Urothelium cell line (cell line): Measurements from ENCODE around the gene TULP1.

Source experiments
- DNase-seq: peaks from one replicate; pipeline ENCODE4 v3.0.0; 2011; ENCODE audit warnings: low spot score, mixed read lengths
- FAIRE-seq: peaks from 2 replicates; lab custom pipeline; 2011; peaks lifted over from hg19 to GRCh38; lab: Jason Lieb, UNC

Gene TULP1

DNA sequence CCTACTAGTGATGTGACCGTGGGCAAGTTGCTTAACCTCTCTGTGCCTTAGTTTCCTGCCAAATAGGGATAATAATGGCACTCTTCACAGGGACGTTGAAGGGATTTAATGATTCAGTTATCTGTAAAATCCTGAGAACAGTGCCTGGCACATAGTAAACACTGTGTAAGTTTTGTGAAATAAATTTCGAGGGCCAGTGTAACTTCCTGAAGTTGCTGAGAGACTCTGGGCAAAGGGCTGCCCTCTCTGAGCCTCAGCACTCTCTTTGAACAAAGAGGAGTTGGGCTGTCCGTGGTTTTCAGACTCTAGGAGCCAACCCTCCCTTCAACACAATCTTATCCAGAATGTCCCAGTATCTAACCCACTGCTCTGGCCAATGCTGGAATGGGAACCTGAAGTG is 13.3 kb downstream of the TULP1 start:
- FAIRE-seq: no peak
- no peak for DNase-seq

DNA sequence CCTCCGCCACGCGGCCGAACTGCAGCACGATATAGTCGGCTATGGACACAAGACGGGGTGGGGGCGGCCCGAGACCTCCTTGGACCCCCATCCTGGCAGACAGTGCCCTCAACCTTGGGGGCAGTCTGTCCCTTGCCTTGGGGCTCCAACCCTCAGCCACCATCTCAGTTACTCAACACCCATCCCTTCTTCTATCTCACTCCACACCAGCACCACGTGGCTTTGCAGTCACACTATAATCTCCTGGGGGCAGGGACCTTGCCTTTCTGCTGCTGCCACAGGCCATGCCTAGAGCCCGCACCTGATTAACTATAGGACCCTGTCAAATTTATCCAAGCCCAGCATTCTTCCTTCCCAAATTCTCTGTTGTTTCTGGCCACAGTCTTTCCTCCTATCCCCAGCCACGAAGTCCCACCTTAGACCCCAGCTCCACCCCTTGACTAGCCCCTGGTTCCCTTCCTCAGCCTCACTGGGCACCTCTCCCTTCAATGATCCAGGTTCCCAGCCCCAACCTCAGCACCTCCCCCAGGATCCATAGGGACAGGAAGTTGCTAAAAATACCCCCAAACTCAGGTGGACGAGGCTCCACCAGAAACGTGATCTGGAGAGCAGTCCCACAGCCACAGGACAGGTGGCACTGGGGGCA is 14.2 kb downstream of the TULP1 start:
- DNase-seq: no peak

GRCh38 chr6:35497571-35498421 is 14.9 kb downstream of the TULP1 start:
- peak; percentile 72 for DNase-seq
- FAIRE-seq: no peak

More for the DNA sequence above, 14.2 kb downstream of the TULP1 start:
- FAIRE-seq: no peak

GRCh38 chr6:35496841-35497570 is 15.7 kb downstream of the TULP1 start, which contains the start of gene TEAD3:
TSS of gene TEAD3 (minus strand) at chr6:35497079.
- DNase-seq: peak; percentile 92
- FAIRE-seq: no peak

DNA sequence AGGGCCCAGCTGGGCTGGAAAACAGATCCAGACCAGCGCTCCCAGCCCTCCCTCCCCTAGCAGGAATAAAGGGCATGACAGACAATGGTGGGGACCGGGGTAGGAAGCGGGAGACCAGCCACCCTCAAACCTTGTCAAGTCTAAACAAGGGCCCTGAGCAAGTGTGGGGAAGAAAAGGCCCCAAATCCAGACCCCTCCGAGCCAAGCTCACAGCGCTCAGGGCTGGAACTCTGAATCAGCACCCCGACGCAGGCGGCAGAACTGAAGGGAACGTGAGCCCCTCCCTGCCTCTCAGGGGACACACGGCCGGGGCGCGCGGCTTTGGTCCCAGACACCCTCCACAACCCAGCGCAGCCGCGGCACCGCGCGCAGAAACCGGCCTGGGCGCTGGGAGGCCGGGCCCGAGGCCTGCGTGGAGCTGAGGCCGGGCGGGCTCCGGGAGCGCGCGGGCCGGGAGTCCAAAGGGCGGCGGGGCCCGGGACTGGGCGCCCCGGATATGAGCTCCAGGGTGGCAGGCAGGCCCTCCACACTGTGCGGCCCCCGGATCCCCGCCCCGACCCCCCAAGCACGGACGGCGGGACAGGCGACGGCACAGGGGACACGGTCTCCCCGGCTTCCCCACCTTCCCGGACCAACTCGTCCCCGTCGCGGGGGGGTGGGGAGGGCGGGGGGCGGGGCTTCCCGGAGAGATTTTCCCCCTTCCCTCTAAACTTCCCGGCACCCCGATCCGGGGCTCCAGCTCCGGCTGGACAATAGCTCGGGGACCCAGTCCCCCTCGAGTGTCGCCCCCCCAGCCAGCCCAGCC is 16.5 kb downstream of the TULP1 start:
- FAIRE-seq (no peak), DNase-seq (peak; percentile 74)

DNA sequence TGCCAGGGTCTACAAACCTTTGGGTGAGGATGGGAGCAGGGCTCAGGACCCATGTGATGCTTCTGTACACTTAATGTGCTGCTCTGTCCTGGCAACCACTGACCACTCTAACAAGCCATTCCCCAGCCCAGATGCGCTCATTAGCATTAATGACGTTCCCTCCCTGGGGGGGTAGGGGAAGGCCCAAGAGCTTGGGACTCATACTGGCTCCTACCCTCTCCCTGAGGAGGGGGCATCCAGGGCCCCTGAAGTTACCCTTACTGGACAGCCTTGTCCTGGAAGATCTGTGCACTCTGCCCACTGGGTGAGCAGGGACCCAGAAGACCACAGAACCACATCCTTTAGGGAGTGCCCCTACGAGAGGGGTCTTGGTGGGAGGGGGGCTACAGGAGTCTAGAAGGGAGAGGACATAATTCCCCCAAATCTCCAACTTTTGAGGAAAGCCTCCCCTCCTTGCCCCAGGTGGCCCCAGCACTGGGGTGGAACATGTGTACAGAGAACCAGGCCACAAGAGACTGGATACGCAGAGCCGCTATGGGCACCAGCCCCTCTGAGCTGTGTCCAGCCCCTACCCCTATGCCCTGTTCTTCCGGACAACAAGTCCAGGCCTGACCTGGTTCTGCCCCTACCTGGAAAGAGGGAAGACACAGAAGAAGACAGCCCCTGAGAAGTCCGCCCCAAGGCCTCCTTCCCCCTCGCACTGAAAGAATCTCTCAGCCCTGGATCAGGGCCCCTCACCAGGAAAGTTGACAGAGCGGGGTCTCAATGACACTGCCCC is 17.2 kb downstream of the TULP1 start:
- no peak for DNase-seq
- FAIRE-seq: no peak

GRCh38 chr6:35494161-35494563 is 18.5 kb downstream of the TULP1 start:
- DNase-seq (no peak), FAIRE-seq (no peak)

DNA sequence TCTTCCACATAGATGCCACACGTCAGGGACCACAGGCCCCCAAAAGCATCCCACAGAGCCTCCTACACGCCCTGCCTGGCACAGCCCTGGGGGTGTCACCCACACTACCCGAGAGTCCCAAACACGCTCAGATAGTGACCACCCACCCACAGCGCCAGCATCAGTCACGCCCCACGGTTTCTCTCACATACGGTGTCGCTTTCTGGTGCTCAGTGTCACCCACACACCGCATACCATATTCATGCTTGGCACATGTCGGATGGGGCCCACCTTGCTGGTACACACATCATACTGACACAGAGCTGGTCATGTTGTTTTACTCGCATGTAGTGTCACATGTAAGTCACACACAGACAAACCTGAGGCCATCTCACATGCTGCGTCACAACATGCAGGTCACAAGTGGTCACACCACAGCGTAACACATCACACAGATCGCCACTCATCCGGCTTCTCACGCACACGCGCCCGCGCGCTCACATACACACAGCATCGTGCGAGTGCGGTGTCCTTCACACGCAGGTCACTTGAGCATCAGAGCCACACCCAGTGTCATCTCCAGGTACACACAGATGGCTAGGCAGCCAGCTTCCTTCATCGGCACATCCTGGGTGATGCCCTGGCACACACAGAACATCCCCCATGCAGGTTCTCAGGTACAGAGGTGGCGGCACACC is 19.3 kb downstream of the TULP1 start:
- no peak for DNase-seq
- FAIRE-seq: peak; percentile 70

- FAIRE-seq: no peak
- DNase-seq: no peak
Observed at GRCh38 chr6:35492974-35493284, 19.8 kb downstream of the TULP1 start.

GRCh38 chr6:35492258-35492973 is 20.3 kb downstream of the TULP1 start:
- DNase-seq (no peak), FAIRE-seq (no peak)

- DNase-seq: no peak
- FAIRE-seq: no peak
Observed at GRCh38 chr6:35491558-35492257, 21.0 kb downstream of the TULP1 start.

DNA sequence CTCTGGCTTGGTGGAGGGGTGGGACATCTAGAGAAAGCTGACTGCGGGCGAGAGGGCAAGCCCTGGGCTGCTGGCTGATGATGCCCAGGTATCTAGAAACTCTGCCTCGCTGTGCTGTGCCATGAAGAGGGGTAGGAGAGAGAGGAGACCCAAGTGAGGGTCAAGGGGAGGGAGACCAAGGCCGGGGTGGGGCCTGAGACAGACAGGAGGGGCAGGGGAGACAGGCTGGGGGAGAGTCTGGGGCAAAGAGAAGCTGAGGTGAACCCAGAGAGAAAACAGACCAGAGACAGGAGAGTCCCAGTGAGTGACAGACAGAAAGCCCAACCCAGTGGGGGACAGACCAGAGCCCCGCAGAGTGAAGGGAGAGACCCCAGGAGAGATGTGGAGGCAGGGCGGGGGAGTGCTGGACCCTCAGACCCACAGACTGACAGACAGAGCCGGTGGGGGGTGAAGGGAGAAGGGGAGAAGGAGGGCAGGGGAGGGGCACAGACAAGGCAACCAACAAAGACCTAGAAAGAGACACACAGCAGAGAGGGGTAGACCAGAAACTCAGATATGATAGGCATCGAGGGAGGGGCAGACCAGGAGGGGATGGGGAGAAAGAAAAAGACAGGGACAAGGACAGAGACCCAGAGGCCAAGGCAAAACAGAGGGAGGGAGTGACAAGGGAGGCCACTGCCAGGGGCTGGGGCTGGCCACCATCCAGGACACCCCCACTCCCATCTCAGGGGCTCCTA is 21.7 kb downstream of the TULP1 start:
- DNase-seq: no peak
- FAIRE-seq: no peak

DNA sequence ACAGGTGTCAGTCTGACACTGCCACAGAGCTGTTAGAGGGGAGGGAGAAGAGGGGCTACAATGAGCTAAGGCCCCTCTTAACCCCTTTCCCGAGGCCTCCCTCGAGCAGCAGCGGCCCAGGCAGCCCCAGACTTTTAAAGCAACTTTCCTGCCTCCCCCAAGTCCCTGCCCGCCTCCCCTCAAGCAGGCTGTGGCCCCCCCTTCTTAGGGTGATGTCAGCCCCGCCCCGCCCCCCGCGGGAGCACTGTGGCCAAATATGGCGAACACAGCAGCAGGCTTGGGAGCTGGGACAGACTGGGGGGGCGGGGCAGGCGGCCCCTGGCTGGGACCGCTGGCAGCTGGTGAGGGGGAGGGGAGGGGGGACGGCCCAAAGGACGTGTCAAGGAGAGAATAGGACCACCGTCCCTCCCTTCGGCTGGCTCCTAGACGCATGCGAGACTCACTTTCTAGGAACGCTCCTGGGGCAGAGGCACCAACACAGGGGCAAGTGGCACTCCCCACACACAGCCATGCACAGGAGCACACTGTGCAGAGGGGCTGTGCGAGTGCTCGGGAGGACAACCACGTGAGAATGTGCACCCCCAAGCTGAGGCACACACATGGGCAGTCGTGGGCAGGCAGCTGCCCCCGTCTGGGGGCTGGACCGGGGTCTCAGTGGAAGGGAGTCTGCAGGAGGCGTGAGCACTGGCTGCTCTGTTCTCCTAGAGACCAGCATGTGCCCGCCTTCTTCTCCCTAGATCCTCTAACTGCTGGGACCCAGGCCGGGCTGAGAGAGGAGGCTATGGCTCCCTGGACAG is 22.5 kb downstream of the TULP1 start:
- DNase-seq (no peak), FAIRE-seq (no peak)

DNA sequence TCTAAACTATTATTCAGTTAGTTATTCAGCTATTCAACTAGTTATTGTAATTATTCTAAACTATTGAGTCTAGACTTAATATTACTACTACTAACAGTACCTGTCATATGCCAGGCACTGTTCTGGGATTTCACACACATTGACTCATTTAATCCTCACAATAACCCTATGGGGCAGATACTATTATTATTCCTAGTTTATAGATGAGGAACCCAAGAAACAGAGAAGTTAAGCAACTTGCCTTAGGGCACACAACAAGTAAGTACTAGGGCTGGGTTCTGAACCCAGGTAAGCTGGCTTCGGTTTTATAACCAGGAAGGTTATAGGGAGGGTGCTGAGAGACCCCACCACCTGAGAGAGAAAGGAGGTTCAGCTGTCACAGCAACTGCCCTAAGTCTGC is 23.6 kb downstream of the TULP1 start:
- no peak for DNase-seq
- no peak for FAIRE-seq

DNA sequence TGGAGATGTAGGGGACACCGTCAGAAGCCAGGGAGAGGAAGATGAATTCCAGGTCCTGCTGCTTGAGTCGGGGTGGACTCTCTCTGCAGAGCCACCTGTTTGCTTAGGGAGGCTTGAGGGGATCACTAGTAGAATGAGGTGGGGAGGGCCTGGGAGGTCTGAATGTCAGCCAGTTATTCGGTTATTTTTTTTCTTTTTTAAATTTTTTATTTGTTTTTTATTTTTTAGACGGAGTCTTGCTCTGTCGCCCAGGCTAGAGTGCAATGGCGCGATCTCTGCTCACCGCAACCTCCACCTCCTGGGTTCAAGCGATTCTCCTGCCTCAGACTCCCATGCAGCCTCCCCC is 24.2 kb downstream of the TULP1 start:
- FAIRE-seq: no peak

GRCh38 chr6:35487658-35488516 is 24.8 kb downstream of the TULP1 start:
- FAIRE-seq (no peak), DNase-seq (peak; percentile 70)

More for the DNA sequence above, 24.2 kb downstream of the TULP1 start:
- no peak for DNase-seq
